GM12872 (cell line): ENCODE measurements around the gene TMEM114.

Source experiments
- TF ChIP-seq, protein P1 (sequence below): IDR thresholded peaks from 3 replicates; pipeline ENCODE4 v1.5.1; 2011; ENCODE audit warnings: low read depth, mild to moderate bottlenecking, low read length, moderate library complexity; ENCODE audit not compliant: insufficient read depth

The TMEM114 gene

DNA sequence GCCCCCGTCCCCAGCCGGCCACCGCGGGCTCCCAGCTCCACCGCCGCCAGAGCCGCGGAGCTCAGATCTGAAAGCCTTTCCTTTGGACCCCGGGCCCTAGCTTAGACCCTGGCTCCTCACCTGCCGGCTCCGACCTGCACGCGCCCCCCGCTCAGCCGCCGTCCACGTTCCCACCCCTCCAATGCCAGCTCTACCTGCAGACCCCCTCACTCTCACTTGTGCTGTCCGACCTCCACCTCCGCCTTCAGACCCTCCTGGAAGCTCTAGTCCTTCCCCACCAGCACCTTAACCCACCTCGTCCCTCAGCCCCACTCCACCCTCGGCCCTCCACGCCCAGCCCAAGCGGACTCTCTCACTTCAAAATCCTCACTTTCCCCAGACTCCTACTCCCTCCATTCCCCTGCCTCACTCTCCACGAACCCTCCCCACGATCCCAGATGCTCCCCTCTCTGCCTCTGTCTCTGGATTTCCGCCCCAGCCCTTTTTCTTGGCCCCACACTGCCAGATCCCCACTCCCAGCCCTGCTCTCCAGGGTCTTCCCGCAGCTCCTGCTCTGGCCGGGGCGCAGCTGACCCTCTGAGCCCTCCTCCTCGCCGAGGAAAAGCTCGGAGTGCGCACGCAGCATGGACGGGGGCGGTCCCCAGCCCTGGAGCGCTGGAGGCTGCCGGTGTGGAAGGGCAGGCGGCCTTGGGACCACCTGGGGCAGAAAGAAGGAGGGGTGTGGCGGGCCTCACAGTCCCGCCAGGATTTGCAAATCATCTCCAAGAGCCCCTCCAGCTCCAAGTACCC, at the start of gene TMEM114:
Gene TMEM114, minus strand, starts transcription at position 612 of the 789 bp plus-strand sequence. CDS start 673 bp downstream, outside the sequence.
- TF ChIP-seq, protein P1, sequence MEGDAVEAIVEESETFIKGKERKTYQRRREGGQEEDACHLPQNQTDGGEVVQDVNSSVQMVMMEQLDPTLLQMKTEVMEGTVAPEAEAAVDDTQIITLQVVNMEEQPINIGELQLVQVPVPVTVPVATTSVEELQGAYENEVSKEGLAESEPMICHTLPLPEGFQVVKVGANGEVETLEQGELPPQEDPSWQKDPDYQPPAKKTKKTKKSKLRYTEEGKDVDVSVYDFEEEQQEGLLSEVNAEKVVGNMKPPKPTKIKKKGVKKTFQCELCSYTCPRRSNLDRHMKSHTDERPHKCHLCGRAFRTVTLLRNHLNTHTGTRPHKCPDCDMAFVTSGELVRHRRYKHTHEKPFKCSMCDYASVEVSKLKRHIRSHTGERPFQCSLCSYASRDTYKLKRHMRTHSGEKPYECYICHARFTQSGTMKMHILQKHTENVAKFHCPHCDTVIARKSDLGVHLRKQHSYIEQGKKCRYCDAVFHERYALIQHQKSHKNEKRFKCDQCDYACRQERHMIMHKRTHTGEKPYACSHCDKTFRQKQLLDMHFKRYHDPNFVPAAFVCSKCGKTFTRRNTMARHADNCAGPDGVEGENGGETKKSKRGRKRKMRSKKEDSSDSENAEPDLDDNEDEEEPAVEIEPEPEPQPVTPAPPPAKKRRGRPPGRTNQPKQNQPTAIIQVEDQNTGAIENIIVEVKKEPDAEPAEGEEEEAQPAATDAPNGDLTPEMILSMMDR, result no peak

DNA sequence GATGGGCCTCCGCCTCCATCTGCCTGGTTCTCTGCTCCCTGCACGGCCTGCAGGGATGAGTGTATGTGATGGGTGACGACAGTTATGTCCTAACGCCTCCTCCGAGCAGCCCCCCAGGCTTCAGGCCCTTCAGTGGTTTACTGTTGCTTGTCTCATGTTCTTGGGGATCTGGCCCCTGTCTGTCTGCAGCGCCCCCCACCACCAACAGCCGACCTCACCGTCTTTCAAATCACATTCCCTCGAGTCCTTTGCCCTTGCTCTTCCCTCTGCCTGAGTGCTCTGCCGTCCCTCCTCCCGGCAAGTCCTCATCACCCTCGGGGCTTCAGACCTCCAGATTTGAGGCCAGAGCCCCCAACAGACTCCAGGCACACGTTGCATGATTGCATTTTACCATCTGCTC, 49.4 kb upstream of the TMEM114 start:
- TF ChIP-seq, protein P1, result no peak

DNA sequence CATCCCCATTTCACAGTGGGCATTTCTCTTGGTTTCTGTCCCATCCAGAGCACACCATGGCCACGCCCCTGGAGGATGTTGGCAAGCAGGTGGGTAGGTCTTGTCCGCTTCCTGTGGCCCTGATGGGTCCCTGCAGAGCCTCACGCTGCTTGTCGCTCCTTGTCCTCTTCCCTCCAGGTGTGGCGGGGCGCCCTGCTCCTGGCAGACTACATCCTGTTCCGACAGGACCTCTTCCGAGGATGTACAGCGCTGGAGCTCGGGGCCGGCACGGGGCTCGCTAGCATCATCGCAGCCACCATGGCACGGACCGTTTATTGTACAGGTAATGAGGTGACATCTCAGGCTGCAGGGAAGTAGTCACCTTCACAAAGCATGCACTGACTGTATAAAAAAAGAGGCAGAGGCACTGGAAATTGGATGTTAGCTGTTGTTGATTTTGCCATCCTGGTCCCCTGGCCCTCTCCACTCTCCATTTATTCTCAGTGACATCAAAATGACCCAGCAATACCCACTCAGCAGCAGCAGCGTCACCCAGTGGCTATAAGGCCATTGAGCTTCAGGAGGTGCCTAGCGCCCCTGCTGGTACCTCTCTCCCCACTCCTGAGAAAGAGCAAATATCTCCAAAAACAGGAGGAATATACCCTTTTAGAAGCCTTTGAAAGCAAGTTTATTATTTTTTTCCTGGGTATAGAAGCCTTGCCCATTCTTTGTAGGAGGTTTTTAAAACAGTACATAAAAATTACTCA, 44.9 kb upstream of the TMEM114 start:
- TF ChIP-seq, protein P1, result 0 out of 3 replicates have a peak, but pooled peaks have one; percentile 5

DNA sequence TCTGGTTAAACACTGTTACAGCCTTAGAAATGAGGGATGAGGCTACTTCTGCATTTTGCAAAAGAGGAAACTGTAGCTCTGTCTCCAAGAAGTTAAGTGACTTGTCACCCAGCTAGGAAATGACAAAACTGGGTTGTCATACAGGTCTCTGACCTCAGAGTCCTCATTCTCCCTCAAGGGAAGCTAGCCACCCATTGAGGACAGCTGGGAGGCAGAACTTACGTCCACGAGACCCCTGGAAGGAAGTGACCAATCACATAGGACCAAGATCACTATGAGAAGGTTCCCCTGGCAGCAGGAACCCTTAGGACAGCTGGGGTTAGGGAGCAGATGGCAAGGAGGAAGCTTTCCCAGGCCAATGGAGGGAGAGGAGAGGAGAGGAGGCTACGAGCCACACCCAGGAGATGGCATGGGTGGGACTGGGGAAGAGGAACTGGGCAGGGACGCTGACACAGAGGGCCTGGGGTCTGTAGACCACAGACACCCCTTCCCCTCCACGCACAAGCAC, 42.4 kb upstream of the TMEM114 start:
- TF ChIP-seq, protein P1, result no peak

DNA sequence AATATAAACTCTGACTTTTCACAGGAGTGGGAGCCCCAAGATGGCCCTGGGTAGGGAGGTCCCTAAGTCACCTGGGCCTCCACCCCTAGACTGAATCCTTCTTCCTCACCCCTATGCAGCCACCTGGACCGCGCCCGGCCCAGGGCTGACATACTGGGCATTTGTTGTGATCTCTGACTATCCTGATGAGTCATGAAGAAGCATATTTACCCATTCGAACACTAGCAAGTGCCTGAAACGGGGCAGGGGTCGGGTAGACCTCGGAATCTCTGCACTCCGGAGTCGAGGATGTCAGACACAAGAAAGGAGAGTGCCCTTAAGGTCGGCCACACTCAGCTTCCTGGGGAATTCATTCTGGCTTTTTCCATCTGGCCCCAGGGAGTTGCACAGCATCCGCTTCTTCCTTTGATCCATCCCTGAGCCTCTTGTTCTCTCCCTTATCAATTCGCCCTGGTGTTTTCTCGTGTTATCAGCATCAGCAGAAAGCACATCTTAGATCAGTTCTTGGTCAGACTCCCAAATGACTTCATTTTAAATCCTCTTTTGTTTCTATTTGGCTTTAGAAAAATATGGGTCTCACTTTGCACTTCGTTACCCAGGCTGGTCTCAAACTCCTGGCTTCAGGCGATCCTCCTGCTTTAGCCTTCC, 41.6 kb upstream of the TMEM114 start:
- TF ChIP-seq, protein P1, result no peak

DNA sequence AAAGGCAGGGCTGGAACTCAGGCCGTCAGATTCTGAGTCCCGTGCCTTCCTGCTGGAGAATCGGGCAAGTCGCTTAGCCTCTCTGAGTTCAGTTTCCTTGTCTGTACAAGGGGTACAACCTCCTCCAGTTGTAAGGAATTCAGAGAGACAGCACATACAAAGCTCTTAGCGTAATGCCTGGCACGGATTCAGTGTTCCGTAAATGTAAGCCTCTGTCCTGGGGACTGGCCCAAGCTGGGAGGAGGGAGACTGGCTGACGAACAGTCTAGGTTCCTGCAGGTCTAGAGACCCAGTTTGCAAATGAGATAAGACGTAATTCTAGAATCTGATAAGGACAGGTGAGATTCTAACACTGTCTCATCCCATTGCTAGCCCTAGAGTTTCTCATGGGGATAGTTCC, 41.1 kb upstream of the TMEM114 start:
- TF ChIP-seq, protein P1, result no peak
